ENCODE results near the gene WSCD1. TPM values are rescaled to one million over a fixed set of nuclear protein-coding genes. Genes with fewer than 3 reads are reported as not detected.

Gene WSCD1
- total and polyA plus RNA-seq, 2 donors (not counting 1 experiment from before 2014, with no cell fraction given) = not detected

GRCh38 chr17:6110592-6110991 lies 40.4 kb downstream of the WSCD1 start:
- H3K9ac ChIP-seq (ENCODE audit: low read length) = no peak overlapping the region

GRCh38 chr17:6120351-6120750 lies 50.2 kb downstream of the WSCD1 start:
- intact Hi-C loops (cut with micrococcal nuclease) = no loop called here
- no peak for TF ChIP-seq CTCF (IDR thresholded peaks at IDR 0.05)
- no peak for TF ChIP-seq EZH2 (IDR thresholded peaks at IDR 0.05; ENCODE audit: borderline replicate concordance, insufficient read depth, low read depth, low read length, poor library complexity, severe bottlenecking)
- Histone ChIP-seq H3K79me2 (ENCODE audit: control insufficient read depth, insufficient read depth, low read length) (no peaks in the 10 kb centered on the region), H3K9ac (ENCODE audit: low read length) (no peak overlapping the region), H3K4me3 (ENCODE audit: control extremely low read depth in 1 of 5, extremely low read depth in 1 of 5, insufficient read depth in 1 of 5, low read depth in 2 of 5, low read length in 4 of 5) (no peak overlapping the region), H4K20me1 (ENCODE audit: control insufficient read depth, insufficient read depth, low read length, poor library complexity, severe bottlenecking) (no peaks in the 10 kb centered on the region), H3K4me1 (ENCODE audit: control insufficient read depth in 2 of 2, insufficient read depth in 2 of 2, low read length in 2 of 2) (no peaks in the 10 kb centered on the region), H3K27ac (ENCODE audit: low read length in 2 of 2) (no peak overlapping the region), H2AFZ (ENCODE audit: insufficient read depth, low read depth, low read length, poor library complexity, severe bottlenecking) (no peak overlapping the region), H3K4me2 (replicated peaks; ENCODE audit: low read depth, low read length, poor library complexity, severe bottlenecking) (no peak overlapping the region), H3K27me3 (replicated peaks in 1 of 4; ENCODE audit: control extremely low read depth in 1 of 4, control insufficient read depth in 3 of 4, insufficient read depth in 4 of 4, low read length in 3 of 4) (no peaks in the 10 kb centered on the region), H3K9me3 (ENCODE audit: control extremely low read depth in 1 of 3, control insufficient read depth in 2 of 3, insufficient read depth in 1 of 3, low read length in 2 of 3) (peaks cover 0 to 40% (median 8%) of the 10 kb centered on the region in 3 donors), H3K36me3 (replicated peaks in 1 of 2; ENCODE audit: control extremely low read depth in 1 of 2, control insufficient read depth in 1 of 2, extremely low read depth in 1 of 2, insufficient read depth in 2 of 2, low read length in 1 of 2) (no peaks in the 10 kb centered on the region)
- DNase-seq (no peak), ATAC-seq (ENCODE audit: low read depth) (no peak)
- Mint-ChIP-seq H3K9me3 (ENCODE audit: insufficient read depth) (peaks cover 7% of the 10 kb centered on the region), H3K4me1 (no peaks in the 10 kb centered on the region), H3K27ac (no peak overlapping the region), H3K27me3 (no peaks in the 10 kb centered on the region), H3K4me3 (no peak overlapping the region)
- WGBS (ENCODE audit: insufficient coverage) = 95% methylated on average over 34 of the region's 34 CpGs
- CTCF ChIA-PET = no interaction called here
- POLR2A ChIA-PET = no interaction called here

More at GRCh38 chr17:6110592-6110991, 40.4 kb downstream of the WSCD1 start:
- Histone ChIP-seq H3K27me3 (replicated peaks in 1 of 4; ENCODE audit: control extremely low read depth in 1 of 4, control insufficient read depth in 3 of 4, insufficient read depth in 4 of 4, low read length in 3 of 4) (no peaks in the 10 kb centered on the region), H3K27ac (ENCODE audit: low read length in 2 of 2) (no peak overlapping the region), H3K79me2 (ENCODE audit: control insufficient read depth, insufficient read depth, low read length) (no peaks in the 10 kb centered on the region), H3K4me3 (ENCODE audit: control extremely low read depth in 1 of 5, extremely low read depth in 1 of 5, insufficient read depth in 1 of 5, low read depth in 2 of 5, low read length in 4 of 5) (no peak overlapping the region), H3K4me1 (ENCODE audit: control insufficient read depth in 2 of 2, insufficient read depth in 2 of 2, low read length in 2 of 2) (no peaks in the 10 kb centered on the region), H3K36me3 (replicated peaks in 1 of 2; ENCODE audit: control extremely low read depth in 1 of 2, control insufficient read depth in 1 of 2, extremely low read depth in 1 of 2, insufficient read depth in 2 of 2, low read length in 1 of 2) (no peaks in the 10 kb centered on the region), H2AFZ (ENCODE audit: insufficient read depth, low read depth, low read length, poor library complexity, severe bottlenecking) (no peak overlapping the region), H3K9me3 (ENCODE audit: control extremely low read depth in 1 of 3, control insufficient read depth in 2 of 3, insufficient read depth in 1 of 3, low read length in 2 of 3) (peaks cover 0 to 3% (median 0%) of the 10 kb centered on the region in 3 donors), H3K4me2 (replicated peaks; ENCODE audit: low read depth, low read length, poor library complexity, severe bottlenecking) (no peak overlapping the region), H4K20me1 (ENCODE audit: control insufficient read depth, insufficient read depth, low read length, poor library complexity, severe bottlenecking) (no peaks in the 10 kb centered on the region)
- Mint-ChIP-seq H3K27me3 (peaks cover 19% of the 10 kb centered on the region), H3K27ac (no peak overlapping the region), H3K9me3 (ENCODE audit: insufficient read depth) (peaks cover 4% of the 10 kb centered on the region), H3K4me1 (no peaks in the 10 kb centered on the region), H3K4me3 (no peak overlapping the region)
- intact Hi-C loops (cut with micrococcal nuclease) = no loop called here
- CTCF ChIA-PET = no interaction called here
- POLR2A ChIA-PET = no interaction called here
- TF ChIP-seq EZH2 (IDR thresholded peaks at IDR 0.05; ENCODE audit: borderline replicate concordance, insufficient read depth, low read depth, low read length, poor library complexity, severe bottlenecking) (no peak), CTCF (IDR thresholded peaks at IDR 0.05) (no peak)
- WGBS (ENCODE audit: insufficient coverage) = 84% methylated on average over 5 of the region's 7 CpGs
- DNase-seq (no peak), ATAC-seq (ENCODE audit: low read depth) (no peak)
